GM19468 (cell line): Measurements from ENCODE around the gene OXA1L.

Experiments used
- ATAC-seq: cut with Tn5 transposase; IDR thresholded peaks from one replicate; pipeline ENCODE4 v1.9.1; 2021; ENCODE audit warnings: mild to moderate bottlenecking, moderate library complexity, moderate number of reproducible peaks; ENCODE audit not compliant: unreplicated experiment; ENCODE audit errors: extremely low read depth

OXA1L gene

DNA sequence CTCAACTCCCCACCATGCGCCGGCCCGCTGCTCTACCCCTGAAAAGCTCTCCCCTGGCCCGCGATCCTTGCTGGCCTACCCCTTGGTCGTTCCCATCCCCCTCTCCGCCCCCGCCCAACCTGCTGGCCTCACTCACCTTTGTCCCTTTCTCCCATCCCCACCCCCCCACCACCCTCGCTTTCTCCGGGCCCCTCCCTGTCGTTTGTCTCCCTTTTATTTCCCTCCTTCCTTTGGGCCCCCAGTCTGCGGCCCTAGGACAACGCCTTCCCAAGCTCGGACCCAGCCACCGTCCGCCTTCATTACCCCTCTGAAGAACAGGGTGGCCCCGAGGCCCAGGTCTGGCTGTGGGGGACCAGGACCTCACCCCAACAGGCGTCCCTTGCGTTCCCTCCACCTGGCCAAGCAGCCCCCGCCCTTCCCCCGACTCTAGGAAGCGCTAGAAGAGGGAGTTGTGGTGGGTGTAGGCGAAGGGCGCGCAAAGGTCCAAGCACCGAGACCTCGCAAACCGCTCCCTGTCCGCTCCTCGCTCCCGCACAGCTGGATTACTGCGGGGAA, 55.6 kb downstream of the OXA1L start:
- ATAC-seq = no peak
